NCI-H524 (cell line): ENCODE results near the gene TSPAN9.

Source experiments
- DNase-seq, 2 experiments: peaks; one replicate each; lab custom pipeline; 2025; lab: John Stamatoyannopoulos, UW

The TSPAN9 gene

DNA sequence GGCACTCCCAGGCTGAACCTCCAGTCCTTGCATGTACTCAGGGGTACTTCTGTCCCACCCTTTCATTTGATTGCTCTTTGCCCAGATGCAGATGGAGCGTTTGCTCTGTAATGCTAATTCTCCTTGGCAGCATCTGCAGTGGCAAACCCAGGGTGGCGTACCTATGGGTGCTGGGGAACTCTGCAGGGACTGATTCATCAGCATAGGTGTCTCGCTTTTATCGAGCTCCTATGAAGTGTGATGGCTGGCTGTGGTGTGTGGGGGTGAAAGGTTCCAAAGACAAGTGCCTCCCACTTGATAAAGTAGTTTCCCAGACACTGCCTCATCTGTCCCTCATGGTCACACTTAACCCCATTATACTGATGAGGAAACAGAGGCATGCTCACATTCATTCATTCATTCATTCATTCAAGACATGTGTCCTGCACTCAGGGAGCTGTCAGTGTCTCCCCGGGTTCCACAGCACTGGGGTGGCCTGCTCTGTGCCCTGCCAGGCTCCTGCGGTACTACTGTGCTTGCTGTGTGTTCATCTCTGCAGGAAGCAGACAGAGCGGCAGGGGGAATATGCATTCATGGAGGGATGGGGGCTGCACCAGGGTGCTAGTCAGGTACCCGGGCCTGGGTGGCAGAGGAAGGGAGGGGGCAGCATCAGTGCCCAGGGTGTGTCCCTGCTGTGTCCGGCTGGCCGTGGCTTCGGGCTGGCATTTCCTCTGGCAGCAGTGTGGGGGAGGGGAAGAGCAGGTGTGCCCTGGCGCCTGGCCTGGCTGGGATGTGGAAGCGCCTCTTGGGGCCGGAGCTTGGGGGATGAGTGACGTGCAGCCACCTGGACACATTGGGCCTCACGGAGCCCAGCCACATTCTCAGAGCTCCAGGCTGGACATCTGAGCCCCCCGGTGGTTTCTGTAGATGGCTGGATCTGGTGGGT is 110.9 kb downstream of the TSPAN9 start:
- DNase-seq: no peak

DNA sequence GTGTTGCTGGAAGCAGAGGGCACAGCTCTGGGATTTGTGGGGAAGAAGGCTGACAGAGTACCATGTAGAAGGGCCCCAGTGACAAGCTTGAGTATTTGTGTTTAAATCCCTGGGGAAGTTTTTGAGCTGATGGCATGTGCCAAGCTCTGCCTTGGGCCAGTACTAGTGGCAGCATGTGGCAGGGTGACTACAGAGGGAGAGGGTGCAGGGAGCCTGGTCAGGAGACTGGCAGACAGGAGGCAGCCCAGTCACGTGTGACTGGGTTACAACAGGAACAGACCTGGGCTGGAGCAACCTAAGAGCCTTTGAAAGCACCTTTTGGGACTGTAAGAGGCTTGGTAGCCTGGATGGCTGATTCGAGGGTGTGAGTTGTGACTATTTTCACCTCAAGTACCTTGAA is 112.1 kb downstream of the TSPAN9 start:
- peak in 1 of 2 experiments; percentile 8 for DNase-seq

DNA sequence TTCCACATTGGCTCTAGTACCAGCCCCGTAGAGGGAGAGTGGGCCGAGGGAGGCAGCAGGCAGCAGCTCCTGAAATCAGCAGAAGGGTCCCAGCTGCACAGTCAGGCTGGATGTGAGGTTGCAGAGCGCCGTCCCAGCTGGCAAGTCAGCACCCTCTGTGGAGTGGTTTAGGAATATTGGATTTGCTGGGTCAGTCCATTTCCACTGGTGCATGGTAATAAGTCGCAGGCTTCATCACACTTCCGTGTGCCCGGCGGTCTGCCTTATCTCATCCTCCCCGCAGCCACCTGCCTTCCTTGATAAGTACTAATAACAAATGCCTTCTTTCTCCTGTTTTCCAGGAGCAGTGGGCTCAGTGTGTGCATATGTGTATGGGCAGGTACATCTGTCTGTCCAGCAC is 112.9 kb downstream of the TSPAN9 start:
- DNase-seq: peak; percentile 33 to 58

DNA sequence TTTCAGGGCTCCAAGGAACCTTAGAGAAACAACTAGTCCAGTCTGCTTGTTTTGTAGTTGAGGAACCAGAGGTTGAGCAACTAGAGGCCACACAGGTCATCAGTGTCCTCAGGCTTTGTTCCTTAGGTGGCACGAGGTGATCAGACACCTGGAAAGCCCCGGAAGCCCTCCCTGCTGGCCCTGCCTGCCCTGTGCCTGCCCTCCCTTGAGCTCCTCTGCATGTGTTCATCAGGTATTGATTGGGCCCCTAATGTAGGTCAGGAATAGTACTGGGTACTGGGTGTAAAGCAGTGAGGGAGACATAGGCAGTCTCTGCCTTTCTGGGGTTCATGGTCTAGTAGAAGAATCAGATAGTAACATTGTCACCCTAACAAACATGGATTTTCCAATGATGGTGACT is 114.3 kb downstream of the TSPAN9 start:
- no peak for DNase-seq

DNA sequence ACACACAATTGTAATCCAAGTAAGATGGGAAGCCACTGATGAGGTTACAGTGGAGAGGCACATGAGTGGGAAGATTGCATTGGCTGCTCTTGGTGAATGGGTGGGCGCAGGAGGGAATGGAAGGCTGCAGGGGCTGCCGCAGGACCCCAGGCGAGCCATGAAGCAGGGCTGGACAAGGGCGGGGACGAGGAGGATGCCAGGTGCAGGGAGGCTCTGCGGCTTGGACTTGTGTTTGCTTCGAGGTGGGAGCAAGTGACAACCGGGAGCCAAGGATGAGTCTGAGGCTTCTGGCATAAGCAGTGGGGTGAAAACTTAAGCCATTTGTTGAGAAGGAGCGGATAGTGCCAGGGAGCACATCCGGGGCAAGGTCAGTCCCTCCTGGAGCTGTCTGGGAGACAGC is 115.0 kb downstream of the TSPAN9 start:
- DNase-seq: no peak

DNA sequence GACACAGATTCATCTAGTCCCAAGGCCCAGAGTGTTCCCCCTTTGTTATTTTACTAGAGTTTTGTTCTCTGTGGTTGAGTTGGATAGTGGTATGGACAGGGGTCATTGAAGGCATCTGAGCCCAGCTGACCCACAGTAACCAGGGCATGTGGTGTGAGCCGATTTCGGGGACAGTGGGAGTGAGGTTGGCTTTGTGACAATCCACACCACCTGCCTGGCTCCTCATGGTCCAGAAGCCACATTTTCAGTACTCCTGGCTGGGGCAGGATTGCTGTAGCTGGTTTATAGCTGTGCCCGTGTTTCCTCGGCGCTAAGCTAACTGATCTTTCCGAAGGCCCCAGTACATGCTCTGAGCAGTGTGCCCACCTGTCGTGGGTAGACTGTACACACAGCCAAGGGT is 116.0 kb downstream of the TSPAN9 start:
- DNase-seq: no peak

DNA sequence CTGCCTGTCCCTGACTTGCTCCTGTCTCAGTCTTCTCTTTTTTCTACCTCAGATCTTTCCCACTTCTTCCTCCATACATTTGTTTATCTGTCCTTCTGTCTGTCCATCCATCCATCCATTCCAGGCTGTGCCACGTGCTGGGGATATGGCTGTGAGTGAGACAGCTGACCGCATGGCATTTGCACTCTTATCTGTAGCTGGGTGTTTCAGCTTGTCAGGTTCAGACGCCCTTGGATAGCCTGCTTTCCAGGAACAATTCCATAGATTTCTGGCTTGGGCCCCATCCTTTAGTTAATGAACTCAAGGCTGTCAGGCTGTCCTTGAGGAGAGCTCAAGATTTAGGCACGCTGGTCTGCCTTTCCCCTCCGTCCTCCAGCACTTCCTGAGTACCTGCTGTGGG is 116.6 kb downstream of the TSPAN9 start:
- DNase-seq: no peak

DNA sequence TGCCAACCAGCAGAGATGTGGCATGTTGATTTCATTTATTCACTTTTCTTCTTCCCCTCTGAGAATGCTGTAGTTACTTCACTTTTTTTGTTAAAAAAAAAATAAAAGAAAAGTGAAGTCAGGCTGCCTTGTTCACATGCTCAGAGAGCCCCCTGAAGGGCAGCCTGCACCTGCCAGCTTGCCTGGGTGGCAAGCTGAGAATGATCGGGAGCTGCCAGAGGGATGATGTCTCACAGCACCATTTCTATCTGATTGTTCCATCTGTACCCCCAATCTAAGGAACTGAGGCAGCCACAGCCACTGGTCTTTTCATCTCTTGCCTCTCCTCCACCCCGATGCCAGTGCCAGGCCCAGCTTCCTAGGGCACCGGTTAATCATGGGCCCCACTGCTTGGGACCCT is 118.2 kb downstream of the TSPAN9 start:
- no peak for DNase-seq

DNA sequence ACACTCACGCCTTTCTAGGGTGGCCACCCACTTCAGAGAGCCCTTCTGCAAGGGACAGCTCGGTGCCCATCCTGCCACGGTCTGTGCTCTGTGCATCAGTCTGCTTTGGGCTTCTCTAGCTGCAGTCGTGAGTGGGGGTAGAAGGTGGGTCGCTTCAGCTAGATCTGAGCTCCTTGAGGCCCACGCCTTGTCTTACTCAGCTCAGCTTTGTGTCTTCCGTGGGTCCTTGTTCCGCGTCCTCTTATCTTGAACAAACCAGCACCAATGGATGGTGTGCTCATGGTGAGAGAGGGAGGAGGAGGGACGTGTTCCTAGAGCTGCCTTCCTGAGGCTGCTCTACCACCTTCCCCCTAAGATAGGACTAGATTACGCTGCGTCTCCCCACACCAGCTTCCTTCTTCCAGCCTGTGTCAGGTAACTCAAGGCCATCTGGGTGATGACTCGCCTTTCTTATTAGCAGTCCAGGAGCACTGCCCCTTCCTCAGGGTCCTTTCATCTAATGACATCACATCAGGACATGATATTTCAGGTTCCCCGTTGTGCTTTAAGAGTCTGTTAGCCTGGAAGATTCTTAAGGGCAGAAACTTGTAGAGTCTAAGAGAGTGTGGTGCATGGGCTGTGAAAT is 118.8 kb downstream of the TSPAN9 start:
- DNase-seq: no peak

DNA sequence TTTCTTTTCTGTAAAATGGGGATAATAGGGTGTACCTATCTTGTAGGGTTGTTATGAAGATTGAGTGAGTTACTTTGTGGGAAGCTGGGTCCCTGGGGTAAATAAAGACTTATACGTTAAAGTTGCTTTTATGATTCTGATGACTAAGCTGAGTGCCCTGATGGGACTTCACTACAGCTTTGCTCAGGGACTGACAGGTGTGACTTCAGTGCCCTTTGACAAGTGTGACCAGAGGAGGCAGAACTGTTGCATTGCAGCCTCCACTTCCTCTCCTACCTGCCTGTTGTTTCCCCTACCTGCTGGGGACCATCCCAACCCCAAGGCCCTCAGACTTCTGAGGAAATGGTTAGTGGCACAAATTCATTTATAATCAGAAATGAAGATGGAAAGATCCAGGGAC is 119.3 kb downstream of the TSPAN9 start:
- no peak for DNase-seq

DNA sequence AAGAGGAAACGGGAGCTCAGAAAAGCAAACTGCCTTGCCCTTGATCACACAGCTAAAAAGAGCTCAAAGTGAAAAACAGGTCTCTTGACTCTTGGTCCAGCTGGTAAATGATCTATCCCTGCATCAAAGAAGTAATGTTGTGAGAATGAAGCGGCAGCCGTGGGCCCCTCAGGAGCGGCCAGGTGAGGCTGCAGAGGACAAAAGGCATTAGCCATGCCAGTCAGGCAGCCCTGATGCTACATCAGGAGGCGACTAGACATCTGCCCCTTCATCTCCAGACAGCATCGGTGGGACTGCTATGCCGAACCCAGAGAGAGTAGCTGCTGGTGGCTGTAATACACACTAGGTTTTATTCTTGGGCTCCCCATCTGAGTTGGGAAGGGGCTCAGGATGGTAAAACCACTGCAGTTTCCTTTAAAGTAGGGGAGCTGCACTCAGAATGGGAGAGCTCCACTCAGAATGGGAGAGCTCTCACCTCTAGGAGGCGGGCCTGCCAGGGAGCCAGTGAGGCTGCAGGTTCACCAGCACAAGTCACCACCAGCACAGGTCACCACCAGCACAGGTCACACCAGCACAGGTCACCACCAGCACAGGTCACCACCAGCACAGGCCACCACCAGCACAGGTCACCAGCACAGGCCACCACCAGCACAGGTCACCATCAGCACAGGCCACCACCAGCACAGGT is 120.1 kb downstream of the TSPAN9 start:
- DNase-seq: no peak

DNA sequence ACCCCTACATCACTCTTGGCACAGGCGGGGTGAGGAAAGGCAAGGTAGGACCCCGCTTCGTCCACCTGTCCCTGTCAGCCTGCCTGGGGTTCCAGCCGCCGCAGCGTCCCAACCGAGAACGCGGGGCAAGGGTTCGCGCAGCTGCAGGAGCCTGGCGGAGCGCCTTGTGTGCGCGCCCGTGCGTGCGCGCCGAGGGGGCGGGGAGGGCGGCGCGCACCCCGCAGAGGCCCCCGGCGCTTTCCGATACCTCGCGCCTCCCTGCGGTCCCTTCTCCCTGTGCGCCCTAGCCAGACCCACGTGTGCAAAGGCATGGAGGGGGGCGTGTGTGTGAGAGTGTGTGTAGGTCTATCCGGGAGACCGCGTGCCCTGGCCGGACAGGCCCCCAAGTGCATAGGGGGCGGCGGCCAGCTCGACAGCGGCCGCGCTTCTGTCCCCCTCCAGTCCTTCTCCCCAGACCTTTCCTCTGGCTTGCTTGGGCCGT is 122.4 kb downstream of the TSPAN9 start:
- DNase-seq: peak; percentile 44 to 69

DNA sequence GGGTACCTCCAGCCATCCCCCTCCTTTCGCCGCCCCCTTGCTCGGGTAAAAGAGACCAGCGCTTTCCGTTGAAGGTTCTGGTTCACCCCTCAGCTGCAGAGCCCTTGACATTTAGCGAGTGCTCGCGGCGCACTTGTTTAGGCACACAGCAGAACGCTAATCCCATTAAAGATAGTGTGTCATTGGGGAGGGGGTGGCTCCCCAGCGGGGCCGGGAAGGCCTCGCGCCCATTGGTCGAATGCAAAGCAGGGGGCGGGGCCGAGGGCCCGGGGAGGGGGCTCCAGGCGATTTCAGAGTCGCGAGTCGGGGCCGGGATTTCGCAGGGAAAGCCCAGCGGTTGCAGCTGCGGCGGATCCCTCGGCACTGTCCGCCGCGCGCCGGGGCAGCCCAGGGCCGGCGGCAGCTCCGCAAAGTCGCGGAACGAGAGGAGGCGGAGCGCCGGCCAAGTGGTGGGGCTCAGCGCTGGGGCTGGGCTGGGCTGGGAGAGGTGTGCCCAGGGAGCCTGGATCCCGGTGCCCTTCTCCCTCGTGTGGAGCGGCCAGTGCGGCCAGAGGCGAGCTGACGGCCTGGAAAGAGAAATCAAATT is 122.9 kb downstream of the TSPAN9 start:
- DNase-seq: peak; percentile 83 to 94

DNA sequence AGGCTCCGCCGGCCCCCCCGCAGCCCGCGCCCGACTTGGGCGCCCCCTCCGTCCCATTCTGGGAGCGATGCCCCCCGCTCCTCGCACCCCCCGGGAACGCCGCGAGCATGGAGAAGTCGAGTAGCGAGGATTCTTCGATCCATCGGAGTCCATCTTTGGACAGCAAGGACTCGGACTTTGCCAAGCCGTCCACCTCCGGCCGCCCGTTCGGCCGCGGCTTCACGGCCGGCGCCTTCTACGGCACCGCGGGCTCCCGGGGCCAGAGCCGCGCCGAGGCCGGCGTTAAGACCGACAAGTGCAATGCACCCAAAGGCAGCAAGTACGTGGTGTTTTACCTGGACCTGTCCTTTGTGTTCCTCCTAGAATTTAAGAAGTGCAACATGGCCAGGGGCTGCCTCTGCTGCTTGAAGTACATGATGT is 123.6 kb downstream of the TSPAN9 start:
- no peak for DNase-seq

DNA sequence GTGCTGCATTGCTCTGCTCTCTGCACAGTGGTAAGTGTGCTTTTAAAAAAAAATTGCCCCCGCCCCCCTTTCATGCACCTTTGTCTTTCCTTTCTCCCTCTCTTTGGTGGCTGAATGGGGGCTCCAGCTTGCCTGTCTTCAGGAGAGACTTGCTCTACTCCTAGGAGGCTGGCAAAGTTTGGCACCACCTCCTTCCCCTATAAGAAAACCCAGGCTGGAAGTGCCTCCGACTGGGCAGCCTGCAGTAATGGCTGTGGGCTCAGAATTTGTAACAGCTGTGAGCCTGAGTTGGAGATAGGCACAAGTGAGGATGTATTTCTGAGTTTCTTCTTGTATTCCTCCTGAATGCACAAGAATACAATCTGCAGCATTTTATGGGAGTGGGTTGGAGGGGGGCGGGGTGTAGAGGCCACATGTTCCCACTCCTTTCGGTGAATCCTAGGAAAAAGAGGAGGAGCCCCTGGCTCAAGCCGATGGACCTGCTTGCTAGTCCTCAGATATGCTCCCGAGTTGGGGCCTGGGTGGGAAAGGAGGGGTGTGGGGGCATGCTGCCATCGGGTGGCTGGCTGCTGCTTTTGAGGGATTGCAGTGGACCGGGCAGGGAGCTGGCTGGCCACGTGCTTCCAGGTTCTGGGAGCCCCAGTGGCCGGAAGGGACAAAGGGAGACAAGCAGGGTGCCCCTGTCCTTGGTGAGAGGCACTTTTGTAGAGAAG is 124.3 kb downstream of the TSPAN9 start:
- peak; percentile 22 to 59 for DNase-seq

DNA sequence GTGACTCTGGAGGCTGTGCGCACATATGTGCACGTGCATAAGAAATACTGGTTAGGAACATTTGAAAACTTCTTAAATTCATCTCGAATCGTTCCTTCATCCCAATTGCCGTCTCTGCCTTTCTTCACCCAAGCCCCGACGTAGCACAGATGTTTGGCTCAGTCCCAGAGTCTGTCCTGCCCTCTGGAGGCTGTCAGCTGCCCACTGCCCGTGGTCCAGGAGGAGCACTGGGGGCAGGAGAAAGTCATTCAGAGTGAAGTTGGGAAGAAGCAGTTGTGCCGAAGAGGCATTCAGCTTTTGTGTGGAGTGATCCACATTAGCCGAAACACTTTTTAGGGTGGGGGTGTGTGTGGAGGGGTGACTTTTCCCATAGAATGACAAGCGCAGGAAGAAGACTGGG is 124.9 kb downstream of the TSPAN9 start:
- DNase-seq: peak; percentile 27 to 56

DNA sequence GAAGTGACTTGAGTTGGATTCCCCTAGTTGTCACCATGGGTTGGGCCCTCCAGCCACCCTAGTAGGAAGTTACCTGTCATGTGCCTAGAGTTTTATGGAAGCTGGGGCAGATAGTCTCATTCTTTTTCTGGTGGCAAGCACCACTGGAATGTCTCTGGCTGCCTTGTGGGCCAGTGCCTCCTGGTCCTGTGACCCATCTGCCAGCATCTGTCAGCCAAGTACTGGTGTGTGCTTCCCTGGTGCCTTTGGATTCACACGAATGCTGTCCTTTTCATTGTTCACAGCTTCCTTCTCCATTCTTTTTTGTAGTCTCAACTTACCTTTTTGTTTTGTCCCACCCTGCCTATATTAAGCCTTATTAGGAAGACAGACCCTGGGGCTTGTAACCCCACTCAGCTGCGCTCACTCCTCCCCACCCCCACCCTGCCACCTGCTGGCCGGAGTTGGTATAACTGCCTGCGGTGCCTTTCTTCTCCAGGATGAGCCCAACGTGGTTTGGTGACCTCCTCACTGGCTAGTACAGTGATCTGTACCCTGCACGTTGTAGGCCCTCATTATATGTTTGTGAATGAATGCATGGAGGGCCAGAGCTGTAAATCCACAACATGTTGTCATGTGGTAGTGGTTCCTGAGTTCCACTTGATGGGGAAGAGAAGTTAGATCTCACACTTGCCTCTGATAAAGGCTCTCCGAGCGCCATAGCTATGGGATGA is 125.7 kb downstream of the TSPAN9 start:
- peak; percentile 48 to 80 for DNase-seq

DNA sequence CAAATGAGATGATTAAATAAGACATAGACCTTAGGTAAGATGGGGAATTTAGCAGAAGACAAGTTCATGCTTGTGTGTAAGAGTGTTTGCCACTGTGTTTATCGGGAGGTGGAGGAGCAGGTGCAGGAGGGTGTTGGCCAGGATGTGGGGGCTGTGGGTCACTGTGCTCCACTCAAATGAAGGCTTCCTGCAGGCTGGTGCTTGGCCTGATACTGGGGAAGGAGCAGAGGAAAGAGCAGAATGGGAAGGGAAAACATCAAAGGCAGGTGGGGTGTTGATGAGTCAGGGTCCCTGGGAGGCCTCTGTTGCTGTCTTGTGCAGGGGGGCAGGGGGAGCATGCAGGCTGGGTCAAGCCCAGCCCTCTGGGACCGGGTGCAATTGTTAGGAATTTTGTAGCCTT is 126.5 kb downstream of the TSPAN9 start:
- DNase-seq: no peak

DNA sequence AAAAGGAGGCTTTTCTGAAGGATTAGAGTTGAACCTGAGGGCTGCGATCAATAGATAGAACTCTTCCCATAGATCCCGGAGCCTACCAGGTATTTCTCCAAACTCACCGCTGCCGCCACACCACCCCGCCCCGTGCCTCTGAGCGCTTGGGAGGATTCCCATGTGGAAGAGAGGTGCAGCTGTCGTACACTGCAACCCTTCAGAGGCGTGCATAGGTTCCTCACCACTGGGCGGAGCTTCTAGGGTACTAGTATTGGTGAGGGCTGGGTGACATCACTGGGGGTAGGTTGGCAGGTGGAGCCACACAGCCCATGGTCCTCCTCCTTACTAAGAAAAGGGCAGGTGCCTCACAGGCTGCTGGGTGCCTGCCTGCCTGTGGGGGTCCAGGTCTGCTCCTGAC is 127.0 kb downstream of the TSPAN9 start:
- peak; percentile 80 to 91 for DNase-seq

DNA sequence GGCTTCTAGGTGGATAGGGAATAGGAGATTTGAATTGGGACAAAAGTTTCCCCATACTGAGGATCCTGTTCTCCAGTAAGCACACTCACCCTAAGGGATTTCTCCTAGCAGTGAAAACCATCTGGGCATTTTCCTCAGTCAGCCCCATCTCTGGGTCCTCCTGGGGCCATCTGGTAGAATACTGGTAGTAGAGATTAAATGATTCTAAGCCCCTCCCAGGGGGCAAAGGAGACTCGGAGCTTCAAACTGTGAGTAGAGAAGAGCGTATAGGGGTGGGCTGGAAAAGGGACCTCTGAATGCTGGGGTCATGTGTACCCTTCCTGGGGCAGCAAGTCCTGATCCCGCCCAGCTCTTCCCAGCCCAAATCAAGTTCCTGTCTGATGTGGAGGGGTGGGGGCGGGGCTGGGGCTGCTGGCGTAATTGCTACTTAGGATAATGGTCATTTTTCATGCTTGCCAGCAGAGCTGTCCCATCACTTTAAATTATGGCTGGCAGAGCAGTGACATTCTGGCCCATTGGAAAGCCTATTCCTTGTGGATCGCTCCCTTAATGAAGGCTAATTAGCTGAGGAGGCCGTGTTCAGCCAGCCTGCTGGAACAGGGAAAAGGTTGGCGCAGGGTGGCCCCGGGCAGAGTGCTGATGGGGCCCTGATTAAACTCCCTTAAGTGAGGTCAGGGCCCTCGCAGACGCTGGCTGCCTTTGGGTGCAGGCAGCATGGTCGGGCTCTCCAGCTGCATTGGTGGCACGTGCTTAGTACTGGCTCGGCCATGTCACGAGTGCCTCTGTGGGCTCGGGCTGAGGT is 127.8 kb downstream of the TSPAN9 start:
- DNase-seq: peak; percentile 93 to 95
